B cell (primary cell): ENCODE data around the gene APBA2. TPM values are rescaled to one million over a fixed set of nuclear protein-coding genes. Genes with fewer than 3 reads are reported as not detected.

Experiments used
- ATAC-seq: fragments of 200-7000 bp; cut with Tn5 transposase; one replicate; pipeline ENCODE4 v1.10.0; 2021; ENCODE audit warnings: low read depth, mild to moderate bottlenecking, moderate number of reproducible peaks, moderate library complexity
- CTCF ChIA-PET: fragments of 350-600 bp; sonication (Branson Sonifier 250); formaldehyde crosslinking; loops from one replicate; lab custom pipeline; 2021; ENCODE audit warnings: antibody characterized with exemption, inconsistent platforms; lab: Charles Lee
- POLR2A ChIA-PET: fragments of 350-600 bp; sonication (Branson Sonifier 250); formaldehyde crosslinking; loops from one replicate; lab custom pipeline; 2021; ENCODE audit warnings: antibody characterized with exemption; lab: Charles Lee
- DNase-seq: peaks from one replicate; pipeline ENCODE4 v3.0.0; 2013
- H2AFZ ChIP-seq: 2 replicates; pipeline ENCODE4 v1.6.1; 2012; ENCODE audit warnings: mild to moderate bottlenecking, low read depth, low read length; ENCODE audit not compliant: insufficient read depth, poor library complexity, severe bottlenecking
- H3K27ac ChIP-seq, 2 donors: 1 replicate in 1 of 2; 2 replicates in 1 of 2; pipeline ENCODE4 v1.5.1; 2012 to 2013; ENCODE audit warnings: low read length in 2 of 2, mild to moderate bottlenecking in 2 of 2, moderate library complexity in 1 of 2
- H3K27me3 ChIP-seq, 4 experiments: fragments of 200-600 bp in 1 of 4; sonication (generic) in 1 of 4; replicated peaks in 1 of 4; 1 replicate in 2 of 4; 2 replicates in 2 of 4; pipeline versions ENCODE4 v1.6.1 to v1.7.0; 2013 to 2016; ENCODE audit warnings: low read length in 3 of 4, mild to moderate bottlenecking in 2 of 4, mixed read lengths in 1 of 4, moderate library complexity in 1 of 4; ENCODE audit not compliant: insufficient read depth in 4 of 4, control insufficient read depth in 3 of 4; ENCODE audit errors: control extremely low read depth in 1 of 4
- H3K36me3 ChIP-seq, 2 experiments: replicated peaks in 1 of 2; 1 replicate in 1 of 2; 2 replicates in 1 of 2; pipeline versions ENCODE4 v1.6.1 to v1.7.1; 2013; ENCODE audit warnings: low read length in 1 of 2; ENCODE audit not compliant: insufficient read depth in 2 of 2, control insufficient read depth in 1 of 2; ENCODE audit errors: control extremely low read depth in 1 of 2, extremely low read depth in 1 of 2
- H3K4me1 ChIP-seq, 2 donors: fragments of 200-600 bp in 1 of 2; sonication (generic) in 1 of 2; 1 replicate in 1 of 2; 2 replicates in 1 of 2; pipeline versions ENCODE4 v1.5.1 to v1.6.1; 2013 to 2017; ENCODE audit warnings: low read length in 2 of 2; ENCODE audit not compliant: control insufficient read depth in 2 of 2, insufficient read depth in 2 of 2
- H3K4me2 ChIP-seq: replicated peaks from 2 replicates; pipeline ENCODE3; 2012; ENCODE audit warnings: mild to moderate bottlenecking, low read depth, low read length; ENCODE audit not compliant: poor library complexity, severe bottlenecking
- H3K4me3 ChIP-seq, 5 experiments: fragments of 200-600 bp in 1 of 5; sonication (generic) in 1 of 5; 1 replicate in 3 of 5; 2 replicates in 2 of 5; pipeline versions ENCODE4 v1.5.1 to v1.7.0; 2011 to 2016; ENCODE audit warnings: low read length in 4 of 5, mild to moderate bottlenecking in 4 of 5, low read depth in 2 of 5, control low read depth in 1 of 5, moderate library complexity in 1 of 5; ENCODE audit not compliant: insufficient read depth in 1 of 5; ENCODE audit errors: control extremely low read depth in 1 of 5, extremely low read depth in 1 of 5
- H3K79me2 ChIP-seq: fragments of 200-600 bp; sonication (generic); one replicate; pipeline ENCODE4 v1.6.0; 2016; ENCODE audit warnings: low read length; ENCODE audit not compliant: control insufficient read depth, insufficient read depth
- H3K9ac ChIP-seq: fragments of 200-600 bp; sonication (generic); 2 replicates; pipeline ENCODE4 v1.6.1; 2017; ENCODE audit warnings: mild to moderate bottlenecking, low read length, moderate library complexity
- H3K9me3 ChIP-seq, 3 donors: one replicate each; pipeline versions ENCODE4 v1.6.1 to v1.7.1; 2013; ENCODE audit warnings: low read length in 2 of 3; ENCODE audit not compliant: control insufficient read depth in 2 of 3, insufficient read depth in 1 of 3; ENCODE audit errors: control extremely low read depth in 1 of 3
- H4K20me1 ChIP-seq: 2 replicates; pipeline ENCODE4 v1.6.0; 2012; ENCODE audit warnings: mild to moderate bottlenecking, low read length; ENCODE audit not compliant: insufficient read depth, control insufficient read depth, poor library complexity, severe bottlenecking
- H3K27ac Mint-ChIP-seq: one replicate; pipeline ENCODE4 v1.8.0; 2021; ENCODE audit warnings: mixed read lengths
- H3K27me3 Mint-ChIP-seq: one replicate; pipeline ENCODE4 v1.8.0; 2021; ENCODE audit warnings: mixed read lengths
- H3K4me1 Mint-ChIP-seq: one replicate; pipeline ENCODE4 v1.8.0; 2021; ENCODE audit warnings: mixed read lengths
- H3K4me3 Mint-ChIP-seq: one replicate; pipeline ENCODE4 v1.8.0; 2021; ENCODE audit warnings: mixed read lengths
- H3K9me3 Mint-ChIP-seq: one replicate; pipeline ENCODE4 v1.8.0; 2022; ENCODE audit warnings: mixed read lengths; ENCODE audit not compliant: insufficient read depth
- EZH2 ChIP-seq: IDR thresholded peaks from 2 replicates; pipeline ENCODE4 v1.6.1; 2012; ENCODE audit warnings: borderline replicate concordance, low read depth, mild to moderate bottlenecking, moderate library complexity, low read length; ENCODE audit not compliant: insufficient read depth, poor library complexity, severe bottlenecking
- WGBS: methylation state at CpG from one replicate; pipeline ENCODE4 v1.1.5; 2013; ENCODE audit warnings: missing lambda C conversion rate; ENCODE audit not compliant: insufficient coverage; 5-methylcytosine and 5-hydroxymethylcytosine counted together
- intact Hi-C: fragments of 100-400 bp; cut with micrococcal nuclease; formaldehyde crosslinking; loops from one replicate; pipeline ENCODE4 v1.10.0; 2022
- polyA plus RNA-seq: library from polyadenylated mRNA; depleted of rRNA; stranded (reverse); fragments of >200 nt; gene quantifications from 2 replicates; pipeline ENCODE4 v1.2.3, GENCODE V29; 2012
- total RNA-seq, 2 donors: library from RNA; stranded (reverse); fragments of 120-200 nt in 1 of 2; gene quantifications; 1 replicate in 1 of 2; 2 replicates in 1 of 2; pipeline versions ENCODE4 v1.2.3 to v1.2.4, GENCODE V29; 2013 to 2022
- TF ChIP-seq, protein P1 (sequence below): fragments of 200-600 bp; IDR thresholded peaks from one replicate; pipeline ENCODE4 v1.8.0; 2022; ENCODE audit warnings: antibody characterized with exemption, mild to moderate bottlenecking

APBA2 gene
- total and polyA plus RNA-seq, 2 donors (not counting 1 experiment from before 2014, with no cell fraction given) = 0.19 TPM; not detected in 1

DNA sequence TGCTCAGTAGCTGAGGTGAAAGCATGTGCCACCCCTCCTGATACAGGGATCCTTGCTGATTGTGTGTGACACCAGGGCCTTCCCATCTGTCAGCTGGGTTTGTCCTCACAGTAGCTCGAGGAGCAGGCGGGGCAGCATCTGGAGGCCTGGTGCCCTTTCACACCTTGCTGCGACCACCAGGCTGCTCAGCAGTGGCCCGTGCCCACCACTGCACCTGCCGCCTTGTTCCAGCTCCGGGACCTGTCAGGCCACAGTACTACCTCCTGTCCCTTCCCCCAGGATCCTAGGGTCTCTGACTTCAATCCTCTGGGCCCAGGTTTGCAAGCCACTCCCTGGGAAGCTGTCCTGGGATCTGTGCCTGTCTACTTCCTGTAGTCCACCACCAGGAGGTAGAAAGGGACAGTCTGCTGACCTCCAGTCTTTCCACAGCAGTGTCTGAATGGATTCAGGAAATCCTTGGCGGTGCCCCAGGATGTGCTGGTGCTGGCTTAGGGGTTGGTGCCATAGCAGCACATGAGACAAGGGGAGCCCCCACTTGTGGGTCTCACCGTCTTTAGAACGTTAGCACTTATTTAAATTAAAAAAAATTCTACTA, 27.5 kb downstream of the APBA2 start:
- no peaks in the 10 kb centered on the region for H4K20me1 ChIP-seq
- no peak for ATAC-seq
- H3K4me1 ChIP-seq = no peaks in the 10 kb centered on the region
- Mint-ChIP-seq H3K4me1 (no peaks in the 10 kb centered on the region), H3K27me3 (peaks cover 6% of the 10 kb centered on the region), H3K27ac (no peak overlapping the region), H3K9me3 (no peaks in the 10 kb centered on the region), H3K4me3 (no peak overlapping the region)
- H3K36me3 ChIP-seq = no peaks in the 10 kb centered on the region
- no peak overlapping the region for H3K4me2 ChIP-seq
- no peak overlapping the region for H3K27ac ChIP-seq
- CTCF ChIA-PET = no interaction called here
- H3K79me2 ChIP-seq = no peaks in the 10 kb centered on the region
- TF ChIP-seq, protein P1, sequence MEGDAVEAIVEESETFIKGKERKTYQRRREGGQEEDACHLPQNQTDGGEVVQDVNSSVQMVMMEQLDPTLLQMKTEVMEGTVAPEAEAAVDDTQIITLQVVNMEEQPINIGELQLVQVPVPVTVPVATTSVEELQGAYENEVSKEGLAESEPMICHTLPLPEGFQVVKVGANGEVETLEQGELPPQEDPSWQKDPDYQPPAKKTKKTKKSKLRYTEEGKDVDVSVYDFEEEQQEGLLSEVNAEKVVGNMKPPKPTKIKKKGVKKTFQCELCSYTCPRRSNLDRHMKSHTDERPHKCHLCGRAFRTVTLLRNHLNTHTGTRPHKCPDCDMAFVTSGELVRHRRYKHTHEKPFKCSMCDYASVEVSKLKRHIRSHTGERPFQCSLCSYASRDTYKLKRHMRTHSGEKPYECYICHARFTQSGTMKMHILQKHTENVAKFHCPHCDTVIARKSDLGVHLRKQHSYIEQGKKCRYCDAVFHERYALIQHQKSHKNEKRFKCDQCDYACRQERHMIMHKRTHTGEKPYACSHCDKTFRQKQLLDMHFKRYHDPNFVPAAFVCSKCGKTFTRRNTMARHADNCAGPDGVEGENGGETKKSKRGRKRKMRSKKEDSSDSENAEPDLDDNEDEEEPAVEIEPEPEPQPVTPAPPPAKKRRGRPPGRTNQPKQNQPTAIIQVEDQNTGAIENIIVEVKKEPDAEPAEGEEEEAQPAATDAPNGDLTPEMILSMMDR = no peak
- 95% methylated on average over 7 of the region's 9 CpGs for WGBS
- H3K27me3 ChIP-seq = no peaks in the 10 kb centered on the region
- DNase-seq = no peak
- no peak overlapping the region for H2AFZ ChIP-seq
- H3K9me3 ChIP-seq = peaks cover 0 to 3% (median 0%) of the 10 kb centered on the region in 3 donors
- POLR2A ChIA-PET = no interaction called here
- intact Hi-C loops = no loop called here
- no peak overlapping the region for H3K4me3 ChIP-seq
- no peak overlapping the region for H3K9ac ChIP-seq

DNA sequence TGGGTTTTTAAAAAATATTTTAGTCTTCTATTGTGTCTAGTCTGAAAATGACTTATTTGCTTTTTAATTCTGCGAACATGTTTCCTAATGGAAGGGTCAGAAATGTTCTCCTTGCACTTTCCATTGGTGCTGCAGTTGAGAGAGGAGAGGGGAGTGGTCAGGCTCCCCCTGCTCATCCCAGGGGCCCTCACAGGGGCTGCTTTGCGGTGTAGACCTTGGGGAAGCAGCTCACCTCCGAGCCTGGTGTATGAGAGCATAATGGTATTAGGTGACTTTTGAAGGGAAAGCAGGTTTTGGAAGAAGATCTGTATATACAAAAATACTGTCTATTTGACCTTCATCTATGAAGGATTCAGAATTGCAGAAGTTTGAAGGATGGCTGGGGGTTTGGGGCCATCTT, 28.3 kb downstream of the APBA2 start:
- DNase-seq (no peak), ATAC-seq (no peak)
- no peaks in the 10 kb centered on the region for H3K27me3 ChIP-seq
- H3K9ac ChIP-seq = no peak overlapping the region
- H3K27me3 Mint-ChIP-seq = peaks cover 6% of the 10 kb centered on the region
- H3K36me3 ChIP-seq = no peaks in the 10 kb centered on the region
- H3K4me1 Mint-ChIP-seq = no peaks in the 10 kb centered on the region
- H3K4me1 ChIP-seq = no peaks in the 10 kb centered on the region
- H2AFZ ChIP-seq = no peak overlapping the region
- no peak overlapping the region for H3K4me3 ChIP-seq
- no peak overlapping the region for H3K4me3 Mint-ChIP-seq
- H3K9me3 Mint-ChIP-seq = no peaks in the 10 kb centered on the region
- 86% methylated on average over 1 of the region's 3 CpGs for WGBS
- no peak overlapping the region for H3K27ac ChIP-seq
- peaks cover 0 to 3% (median 0%) of the 10 kb centered on the region in 3 donors for H3K9me3 ChIP-seq
- POLR2A ChIA-PET = no interaction called here
- no peak overlapping the region for H3K4me2 ChIP-seq
- H3K27ac Mint-ChIP-seq = no peak overlapping the region
- CTCF ChIA-PET = no interaction called here
- H3K79me2 ChIP-seq = no peaks in the 10 kb centered on the region
- H4K20me1 ChIP-seq = no peaks in the 10 kb centered on the region
- TF ChIP-seq, protein P1 = no peak
- no peak for TF ChIP-seq EZH2
- intact Hi-C loops = no loop called here
